SU-DHL-6 (cell line): ENCODE measurements around the gene STARD9.
A peak's percentile ranks its signal among the peaks of the same experiment; 100 is the strongest.

Source experiments
- CTCF ChIP-seq: fragments of 200-600 bp; sonication (generic); IDR thresholded peaks from one replicate; pipeline ENCODE4 v1.5.1; 2017; ENCODE audit warnings: antibody characterized with exemption, mild to moderate bottlenecking, low read length, moderate library complexity; ENCODE audit not compliant: insufficient read depth, poor library complexity, severe bottlenecking
- EZH2phosphoT487 ChIP-seq: fragments of 200-600 bp; sonication (generic), shearing (Covaris generic); conservative IDR thresholded peaks from 2 replicates; pipeline ENCODE4 v1.6.1; 2018; ENCODE audit warnings: mild to moderate bottlenecking, antibody characterized with exemption, low read length, moderate library complexity, mixed read lengths

DNA sequence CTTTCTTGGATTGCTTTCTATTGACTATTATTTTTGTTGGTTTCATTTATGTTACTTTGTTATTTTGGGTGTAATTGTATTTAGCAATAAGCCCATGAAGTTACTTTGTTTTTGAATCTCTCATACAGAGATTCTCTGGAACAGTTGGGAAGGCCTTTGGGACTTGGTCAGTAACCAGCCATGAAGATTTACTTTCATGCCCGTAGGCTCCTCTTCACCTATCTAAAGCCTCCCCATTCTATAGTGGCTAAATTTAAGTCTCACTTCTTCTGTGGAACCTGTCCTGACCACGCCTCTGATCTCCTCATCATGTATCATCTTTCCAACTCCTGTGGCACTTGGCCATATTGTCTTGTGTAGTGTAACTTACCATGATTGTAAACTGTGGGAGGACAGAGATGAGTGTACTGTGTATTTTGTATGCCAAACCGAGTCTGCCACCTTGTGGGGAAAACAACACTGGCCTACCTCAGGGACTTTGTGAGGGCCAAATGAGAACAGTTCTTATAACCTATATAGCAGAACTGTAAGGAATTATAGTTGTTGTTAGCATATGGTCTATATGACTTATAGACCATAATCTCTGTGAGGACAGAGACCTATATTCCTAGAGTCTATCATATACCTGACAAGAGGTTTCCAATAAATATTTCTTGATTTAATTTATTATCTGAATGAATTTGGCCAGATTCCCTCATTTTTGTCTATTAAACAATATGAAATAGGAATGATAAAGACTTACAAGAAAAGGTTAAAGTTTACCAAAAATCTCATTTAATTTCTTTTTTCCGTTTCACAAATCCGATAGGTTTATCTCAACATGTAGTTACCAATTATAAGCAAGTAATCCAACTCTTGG, 75.0 kb downstream of the STARD9 start:
- TF ChIP-seq CTCF (peak; percentile 91), EZH2phosphoT487 (no peak)
